C4-2B (cell line): Measurements from ENCODE around the gene EID2.

Source experiments
- ZFX ChIP-seq: fragments of 450-650 bp; IDR thresholded peaks from 2 replicates; pipeline ENCODE4 v1.6.1; 2017
- TF ChIP-seq, protein P1 (sequence below): fragments of 450-650 bp; conservative IDR thresholded peaks from 2 replicates; pipeline ENCODE4 v1.5.1; 2017; ENCODE audit warnings: mild to moderate bottlenecking

DNA sequence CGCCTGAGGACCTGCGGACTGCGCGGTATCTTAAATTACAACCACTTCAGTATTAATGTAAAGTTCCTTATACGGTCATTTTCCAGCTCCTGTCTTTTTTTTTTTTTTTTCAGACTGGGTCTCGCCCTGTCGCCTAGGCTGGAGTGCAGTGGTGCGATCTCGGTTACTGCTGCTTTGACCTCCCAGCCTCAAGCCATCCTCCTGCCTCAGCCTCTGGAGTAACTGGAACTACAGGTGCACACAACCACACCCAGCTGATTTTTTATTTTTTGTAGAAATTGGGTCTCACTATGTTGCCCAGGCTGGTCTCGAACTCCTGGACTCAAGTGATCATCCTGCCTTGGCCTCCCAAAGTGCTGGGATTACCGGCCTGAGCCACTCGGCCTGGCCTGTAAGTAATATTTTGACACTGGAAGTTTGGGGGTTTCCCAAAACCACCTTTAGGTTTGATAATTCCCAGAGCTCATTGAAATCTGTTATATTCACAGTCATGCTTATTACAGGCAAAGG lies 6.9 kb downstream of the EID2 start:
- TF ChIP-seq, protein P1, sequence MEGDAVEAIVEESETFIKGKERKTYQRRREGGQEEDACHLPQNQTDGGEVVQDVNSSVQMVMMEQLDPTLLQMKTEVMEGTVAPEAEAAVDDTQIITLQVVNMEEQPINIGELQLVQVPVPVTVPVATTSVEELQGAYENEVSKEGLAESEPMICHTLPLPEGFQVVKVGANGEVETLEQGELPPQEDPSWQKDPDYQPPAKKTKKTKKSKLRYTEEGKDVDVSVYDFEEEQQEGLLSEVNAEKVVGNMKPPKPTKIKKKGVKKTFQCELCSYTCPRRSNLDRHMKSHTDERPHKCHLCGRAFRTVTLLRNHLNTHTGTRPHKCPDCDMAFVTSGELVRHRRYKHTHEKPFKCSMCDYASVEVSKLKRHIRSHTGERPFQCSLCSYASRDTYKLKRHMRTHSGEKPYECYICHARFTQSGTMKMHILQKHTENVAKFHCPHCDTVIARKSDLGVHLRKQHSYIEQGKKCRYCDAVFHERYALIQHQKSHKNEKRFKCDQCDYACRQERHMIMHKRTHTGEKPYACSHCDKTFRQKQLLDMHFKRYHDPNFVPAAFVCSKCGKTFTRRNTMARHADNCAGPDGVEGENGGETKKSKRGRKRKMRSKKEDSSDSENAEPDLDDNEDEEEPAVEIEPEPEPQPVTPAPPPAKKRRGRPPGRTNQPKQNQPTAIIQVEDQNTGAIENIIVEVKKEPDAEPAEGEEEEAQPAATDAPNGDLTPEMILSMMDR, result peak; percentile 80
- TF ChIP-seq ZFX, result no peak
